Adrenal gland (tissue), 5 donors: ENCODE data around the gene GAK.

Source experiments
- POLR2A ChIP-seq, 2 donors: fragments of 450-650 bp; IDR thresholded peaks; one replicate each; pipeline ENCODE4 v1.6.1; 2017; ENCODE audit warnings: antibody characterized with exemption in 2 of 2, mild to moderate bottlenecking in 2 of 2, moderate library complexity in 1 of 2
- TF ChIP-seq, protein P1 (sequence below), 6 experiments: fragments of 450-650 bp in 4 of 6; fragments of 200-600 bp in 2 of 6; sonication (generic) in 1 of 6; IDR thresholded peaks; 1 replicate in 5 of 6; 2 replicates in 1 of 6; pipeline versions ENCODE4 v1.5.1 to v1.8.0; 2016 to 2021; ENCODE audit warnings: antibody characterized with exemption in 6 of 6, mild to moderate bottlenecking in 2 of 6, moderate library complexity in 1 of 6
- donor health status: DM: no; HTN: no; CAD: no.

DNA sequence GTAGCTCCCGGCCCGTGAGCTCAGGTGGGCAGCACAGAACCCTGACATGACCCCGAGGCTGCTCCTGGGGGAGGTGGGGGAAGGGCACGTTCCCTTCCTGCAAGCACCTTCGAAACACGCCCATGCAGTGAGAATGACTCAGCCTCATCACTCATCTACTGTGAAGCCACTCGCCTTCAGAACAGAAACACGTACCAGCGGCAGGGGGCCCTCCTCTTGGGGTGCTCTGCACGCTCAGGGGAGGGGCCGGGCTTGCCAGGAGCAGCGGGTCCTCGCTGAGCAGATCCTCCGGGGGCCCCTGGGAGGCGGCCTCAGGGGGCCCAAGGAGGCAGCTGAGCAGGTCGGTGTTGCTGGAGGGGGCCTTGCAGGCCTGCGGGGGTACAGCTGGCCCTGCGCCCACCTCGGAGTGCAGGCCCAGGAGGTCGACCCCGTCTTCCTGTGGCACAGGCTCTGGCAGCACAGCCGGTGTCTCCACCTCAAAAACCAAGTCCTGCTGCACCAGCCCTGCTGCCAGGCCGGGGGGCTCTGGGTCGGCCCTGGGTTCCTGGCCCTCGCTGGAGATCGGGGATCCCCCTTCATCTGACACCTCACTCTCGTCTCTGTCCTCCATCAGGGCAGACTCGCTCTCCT, 65.2 kb downstream of the GAK start:
- TF ChIP-seq, protein P1, sequence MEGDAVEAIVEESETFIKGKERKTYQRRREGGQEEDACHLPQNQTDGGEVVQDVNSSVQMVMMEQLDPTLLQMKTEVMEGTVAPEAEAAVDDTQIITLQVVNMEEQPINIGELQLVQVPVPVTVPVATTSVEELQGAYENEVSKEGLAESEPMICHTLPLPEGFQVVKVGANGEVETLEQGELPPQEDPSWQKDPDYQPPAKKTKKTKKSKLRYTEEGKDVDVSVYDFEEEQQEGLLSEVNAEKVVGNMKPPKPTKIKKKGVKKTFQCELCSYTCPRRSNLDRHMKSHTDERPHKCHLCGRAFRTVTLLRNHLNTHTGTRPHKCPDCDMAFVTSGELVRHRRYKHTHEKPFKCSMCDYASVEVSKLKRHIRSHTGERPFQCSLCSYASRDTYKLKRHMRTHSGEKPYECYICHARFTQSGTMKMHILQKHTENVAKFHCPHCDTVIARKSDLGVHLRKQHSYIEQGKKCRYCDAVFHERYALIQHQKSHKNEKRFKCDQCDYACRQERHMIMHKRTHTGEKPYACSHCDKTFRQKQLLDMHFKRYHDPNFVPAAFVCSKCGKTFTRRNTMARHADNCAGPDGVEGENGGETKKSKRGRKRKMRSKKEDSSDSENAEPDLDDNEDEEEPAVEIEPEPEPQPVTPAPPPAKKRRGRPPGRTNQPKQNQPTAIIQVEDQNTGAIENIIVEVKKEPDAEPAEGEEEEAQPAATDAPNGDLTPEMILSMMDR (IDR thresholded peaks at IDR 0.05): no peak
- no peak for TF ChIP-seq POLR2A (IDR thresholded peaks at IDR 0.05)
